22Rv1 (cell line): Measurements from ENCODE around the gene FILIP1.

ENCODE experiments used
- CTCF ChIP-seq: fragments of 450-650 bp; IDR thresholded peaks from 2 replicates; pipeline ENCODE4 v1.5.1; 2017; ENCODE audit warnings: mild to moderate bottlenecking
- ZFX ChIP-seq: fragments of 450-650 bp; IDR thresholded peaks from 2 replicates; pipeline ENCODE4 v1.6.1; 2017; ENCODE audit warnings: antibody characterized with exemption, borderline replicate concordance

GRCh38 chr6:75494290-75494689 lies 690 bp upstream of the FILIP1 start:
- TF ChIP-seq CTCF (no peak), ZFX (no peak)
